Measurements from ENCODE around the gene SLIT3. TPM values are rescaled to one million over a fixed set of nuclear protein-coding genes. Genes with fewer than 3 reads are reported as not detected.

The SLIT3 gene
- total and polyA plus RNA-seq, 2 donors from 2014 or later = 14.5 to 54.1 TPM

DNA sequence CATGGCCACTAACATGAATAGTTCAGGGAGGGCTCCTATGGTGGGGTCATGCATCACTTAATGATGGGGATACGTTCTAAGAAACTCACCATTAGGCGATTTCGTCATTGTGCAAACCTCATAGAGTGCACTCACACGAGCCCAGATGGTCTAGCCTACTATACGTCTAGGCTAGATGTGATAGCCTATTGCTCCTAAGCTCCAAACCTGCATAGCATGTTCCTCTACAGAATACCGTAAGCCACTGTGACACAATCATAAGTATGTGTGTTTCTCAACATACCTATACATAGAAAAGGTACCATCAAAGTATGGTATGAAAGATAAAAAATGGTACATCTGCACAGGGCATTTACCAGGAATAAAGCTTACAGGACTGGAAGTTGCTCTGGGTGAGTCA is 6.3 kb downstream of the SLIT3 start:
- Histone ChIP-seq H3K27ac (ENCODE audit: low read depth in 2 of 2, low read length in 2 of 2) (no peak overlapping the region), H3K4me1 (ENCODE audit: control insufficient read depth in 2 of 3, insufficient read depth in 2 of 3, low read depth in 1 of 3, low read length in 3 of 3) (peaks cover 0 to 2% (median 0%) of the 10 kb centered on the region in 3 donors), H3K9ac (ENCODE audit: low read length in 3 of 3) (no peak overlapping the region), H3K36me3 (ENCODE audit: control insufficient read depth in 2 of 3, insufficient read depth in 3 of 3, low read length in 3 of 3) (no peaks in the 10 kb centered on the region), H3K4me3 (ENCODE audit: low read length in 3 of 3) (no peak overlapping the region), H3K27me3 (ENCODE audit: control insufficient read depth, insufficient read depth, low read length) (no peaks in the 10 kb centered on the region), H3K9me3 (ENCODE audit: control insufficient read depth in 2 of 3, insufficient read depth in 1 of 3, low read length in 3 of 3) (no peaks in the 10 kb centered on the region)
- DNase-seq = no peak
- intact Hi-C loops (cut with DNase I) = loop anchor here (10.0 kb wide), 1 partner anchor 310 kb away; no protein-coding TSS in a partner anchor
- no peak for FAIRE-seq
- TF ChIP-seq, protein P1, sequence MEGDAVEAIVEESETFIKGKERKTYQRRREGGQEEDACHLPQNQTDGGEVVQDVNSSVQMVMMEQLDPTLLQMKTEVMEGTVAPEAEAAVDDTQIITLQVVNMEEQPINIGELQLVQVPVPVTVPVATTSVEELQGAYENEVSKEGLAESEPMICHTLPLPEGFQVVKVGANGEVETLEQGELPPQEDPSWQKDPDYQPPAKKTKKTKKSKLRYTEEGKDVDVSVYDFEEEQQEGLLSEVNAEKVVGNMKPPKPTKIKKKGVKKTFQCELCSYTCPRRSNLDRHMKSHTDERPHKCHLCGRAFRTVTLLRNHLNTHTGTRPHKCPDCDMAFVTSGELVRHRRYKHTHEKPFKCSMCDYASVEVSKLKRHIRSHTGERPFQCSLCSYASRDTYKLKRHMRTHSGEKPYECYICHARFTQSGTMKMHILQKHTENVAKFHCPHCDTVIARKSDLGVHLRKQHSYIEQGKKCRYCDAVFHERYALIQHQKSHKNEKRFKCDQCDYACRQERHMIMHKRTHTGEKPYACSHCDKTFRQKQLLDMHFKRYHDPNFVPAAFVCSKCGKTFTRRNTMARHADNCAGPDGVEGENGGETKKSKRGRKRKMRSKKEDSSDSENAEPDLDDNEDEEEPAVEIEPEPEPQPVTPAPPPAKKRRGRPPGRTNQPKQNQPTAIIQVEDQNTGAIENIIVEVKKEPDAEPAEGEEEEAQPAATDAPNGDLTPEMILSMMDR (IDR thresholded peaks at IDR 0.05; ENCODE audit: borderline replicate concordance, extremely low read depth, insufficient read depth) = no peak

DNA sequence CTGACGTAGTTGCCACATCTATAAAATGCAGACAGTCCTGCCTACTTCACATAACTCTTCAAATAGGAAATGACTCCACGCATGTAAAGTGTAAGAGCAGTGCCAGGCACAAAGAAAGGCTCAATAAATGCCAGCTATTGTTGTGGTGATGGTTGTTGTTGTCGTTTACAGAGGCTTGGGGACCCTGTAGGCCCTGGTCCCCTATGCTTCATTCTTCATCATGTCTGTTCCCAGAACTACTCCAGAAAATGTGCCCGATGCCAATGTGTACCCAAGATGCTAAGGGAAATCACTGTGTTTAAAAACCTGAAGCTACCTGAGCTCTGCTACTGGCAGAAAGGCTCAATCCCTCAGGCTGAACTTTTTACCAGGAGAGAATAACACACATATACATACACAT is 9.1 kb downstream of the SLIT3 start:
- TF ChIP-seq, protein P1 (IDR thresholded peaks at IDR 0.05; ENCODE audit: borderline replicate concordance, extremely low read depth, insufficient read depth) = no peak
- Histone ChIP-seq H3K9me3 (ENCODE audit: control insufficient read depth in 2 of 3, insufficient read depth in 1 of 3, low read length in 3 of 3) (no peaks in the 10 kb centered on the region), H3K27me3 (ENCODE audit: control insufficient read depth, insufficient read depth, low read length) (no peaks in the 10 kb centered on the region), H3K27ac (ENCODE audit: low read depth in 2 of 2, low read length in 2 of 2) (no peak overlapping the region), H3K4me3 (ENCODE audit: low read length in 3 of 3) (no peak overlapping the region), H3K36me3 (ENCODE audit: control insufficient read depth in 2 of 3, insufficient read depth in 3 of 3, low read length in 3 of 3) (no peaks in the 10 kb centered on the region), H3K4me1 (ENCODE audit: control insufficient read depth in 2 of 3, insufficient read depth in 2 of 3, low read depth in 1 of 3, low read length in 3 of 3) (peaks cover 0 to 9% (median 5%) of the 10 kb centered on the region in 3 donors), H3K9ac (ENCODE audit: low read length in 3 of 3) (no peak overlapping the region)
- intact Hi-C loops (cut with DNase I) = loop anchor here (10.0 kb wide), 1 partner anchor 307 kb away; no protein-coding TSS in a partner anchor
- DNase-seq (no peak), FAIRE-seq (no peak)

DNA sequence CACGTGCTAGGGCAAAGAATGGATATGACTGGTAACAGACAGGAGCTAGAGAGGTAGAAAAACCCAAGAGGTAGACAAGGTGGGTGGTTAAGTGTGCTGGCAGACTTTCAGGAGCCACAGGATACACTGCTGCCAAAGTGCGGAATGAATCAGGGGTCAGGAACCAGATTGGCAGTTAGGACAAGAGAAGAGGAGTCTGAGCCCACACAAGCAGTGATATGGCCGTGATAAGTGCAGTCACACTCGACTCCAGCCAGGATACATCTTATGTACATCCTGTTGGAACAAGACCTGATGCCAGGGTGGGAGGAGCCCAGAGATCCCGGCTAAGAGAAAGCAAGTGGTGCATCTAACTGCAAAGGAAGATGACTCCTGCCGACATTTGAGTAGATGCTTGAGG is 10.0 kb downstream of the SLIT3 start:
- TF ChIP-seq, protein P1 (IDR thresholded peaks at IDR 0.05; ENCODE audit: borderline replicate concordance, extremely low read depth, insufficient read depth) = no peak
- intact Hi-C loops (cut with DNase I) = loop anchor here (10.0 kb wide), 1 partner anchor 306 kb away; no protein-coding TSS in a partner anchor
- peaks cover 0 to 9% (median 5%) of the 10 kb centered on the region in 3 donors for H3K4me1 ChIP-seq (ENCODE audit: control insufficient read depth in 2 of 3, insufficient read depth in 2 of 3, low read depth in 1 of 3, low read length in 3 of 3)
- FAIRE-seq (no peak), DNase-seq (no peak)
- H3K36me3 ChIP-seq (ENCODE audit: control insufficient read depth in 2 of 3, insufficient read depth in 3 of 3, low read length in 3 of 3) = no peaks in the 10 kb centered on the region
- no peak overlapping the region for H3K27ac ChIP-seq (ENCODE audit: low read depth in 2 of 2, low read length in 2 of 2)
- H3K27me3 ChIP-seq (ENCODE audit: control insufficient read depth, insufficient read depth, low read length) = no peaks in the 10 kb centered on the region
- H3K4me3 ChIP-seq (ENCODE audit: low read length in 3 of 3) = no peak overlapping the region
- H3K9ac ChIP-seq (ENCODE audit: low read length in 3 of 3) = no peak overlapping the region
- H3K9me3 ChIP-seq (ENCODE audit: control insufficient read depth in 2 of 3, insufficient read depth in 1 of 3, low read length in 3 of 3) = peaks cover 0 to under 1% (median 0%) of the 10 kb centered on the region in 3 donors

DNA sequence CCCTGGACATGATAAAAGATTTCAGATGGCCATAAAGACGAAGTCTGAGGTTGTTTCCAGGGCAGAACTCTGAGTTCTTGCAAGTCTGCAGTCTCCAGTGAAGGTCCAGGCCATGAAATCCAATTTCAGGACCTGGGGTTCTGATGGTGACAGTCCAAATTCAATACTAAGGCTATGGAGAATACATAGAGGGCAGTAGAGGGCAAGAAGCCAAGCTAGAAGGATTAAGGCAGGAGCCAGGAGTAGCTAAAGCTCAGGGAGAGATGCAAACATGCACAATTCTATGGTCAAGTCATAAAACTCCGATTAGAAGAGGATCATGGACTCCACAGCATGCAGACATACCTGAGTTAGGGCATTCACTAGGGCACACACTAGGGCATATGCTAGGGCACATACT is 11.4 kb downstream of the SLIT3 start:
- intact Hi-C loops (cut with DNase I) = no loop called here
- no peak for FAIRE-seq

More for the DNA sequence above, 11.4 kb downstream of the SLIT3 start:
- Histone ChIP-seq H3K27ac (ENCODE audit: low read depth in 2 of 2, low read length in 2 of 2) (no peak overlapping the region), H3K9me3 (ENCODE audit: control insufficient read depth in 2 of 3, insufficient read depth in 1 of 3, low read length in 3 of 3) (peaks cover 0 to 7% (median 0%) of the 10 kb centered on the region in 3 donors), H3K4me3 (ENCODE audit: low read length in 3 of 3) (no peak overlapping the region), H3K4me1 (ENCODE audit: control insufficient read depth in 2 of 3, insufficient read depth in 2 of 3, low read depth in 1 of 3, low read length in 3 of 3) (peaks cover 0 to 9% (median 5%) of the 10 kb centered on the region in 3 donors), H3K9ac (ENCODE audit: low read length in 3 of 3) (no peak overlapping the region), H3K27me3 (ENCODE audit: control insufficient read depth, insufficient read depth, low read length) (no peaks in the 10 kb centered on the region), H3K36me3 (ENCODE audit: control insufficient read depth in 2 of 3, insufficient read depth in 3 of 3, low read length in 3 of 3) (no peaks in the 10 kb centered on the region)
- TF ChIP-seq, protein P1 (IDR thresholded peaks at IDR 0.05; ENCODE audit: borderline replicate concordance, extremely low read depth, insufficient read depth) = no peak
- DNase-seq = no peak
